K562 (cell line): ENCODE measurements around the gene ELOVL5.

Experiments
- EGR1 ChIP-seq: fragments of 450-650 bp; conservative IDR thresholded peaks from 2 replicates; pipeline ENCODE4 v1.6.1; 2017; ENCODE audit warnings: mild to moderate bottlenecking
- POLR2G ChIP-seq: fragments of 200-400 bp; formaldehyde crosslinking; IDR thresholded peaks from 2 replicates; pipeline ENCODE4 v1.6.1; 2017; ENCODE audit warnings: low read depth, mild to moderate bottlenecking, antibody characterized with exemption, low read length, moderate library complexity
- RBM25 ChIP-seq: fragments of 200-400 bp; formaldehyde crosslinking; IDR thresholded peaks from 2 replicates; pipeline ENCODE4 v1.6.1; 2018; ENCODE audit warnings: low read length, low read depth, moderate library complexity; ENCODE audit not compliant: severe bottlenecking
- SMARCC2 ChIP-seq: fragments of 450-650 bp; IDR thresholded peaks from 2 replicates; pipeline ENCODE4 v1.6.1; 2017; ENCODE audit warnings: antibody characterized with exemption, moderate library complexity, mild to moderate bottlenecking, low read depth
- TF ChIP-seq, protein P1 (sequence below), 2 experiments: fragments of 450-650 bp in 1 of 2; sonication (generic) in 1 of 2; formaldehyde crosslinking; conservative IDR thresholded peaks; 2 replicates each; pipeline versions ENCODE4 v1.4.0 to v1.8.1; 2020 to 2022; ENCODE audit warnings: mild to moderate bottlenecking in 1 of 2, missing genetic modification reagents in 1 of 2
- TF ChIP-seq, protein P2 (sequence below): sonication (generic); formaldehyde crosslinking; IDR thresholded peaks from 2 replicates; pipeline ENCODE4 v1.8.0; 2022; ENCODE audit warnings: mild to moderate bottlenecking, missing genetic modification reagents, borderline replicate concordance
- TF ChIP-seq, protein P3 (sequence below), 3 experiments: IDR thresholded peaks in 2 of 3; conservative IDR thresholded peaks in 1 of 3; 2 replicates each; pipeline ENCODE4 v1.5.1; 2011 to 2012; ENCODE audit warnings: low read length in 3 of 3, mild to moderate bottlenecking in 3 of 3, control low read depth in 2 of 3, improper control_type of control experiment in 1 of 3, inconsistent platforms in 1 of 3, low read depth in 1 of 3, mixed read lengths in 1 of 3, moderate library complexity in 1 of 3; ENCODE audit not compliant: insufficient read depth in 2 of 3

DNA sequence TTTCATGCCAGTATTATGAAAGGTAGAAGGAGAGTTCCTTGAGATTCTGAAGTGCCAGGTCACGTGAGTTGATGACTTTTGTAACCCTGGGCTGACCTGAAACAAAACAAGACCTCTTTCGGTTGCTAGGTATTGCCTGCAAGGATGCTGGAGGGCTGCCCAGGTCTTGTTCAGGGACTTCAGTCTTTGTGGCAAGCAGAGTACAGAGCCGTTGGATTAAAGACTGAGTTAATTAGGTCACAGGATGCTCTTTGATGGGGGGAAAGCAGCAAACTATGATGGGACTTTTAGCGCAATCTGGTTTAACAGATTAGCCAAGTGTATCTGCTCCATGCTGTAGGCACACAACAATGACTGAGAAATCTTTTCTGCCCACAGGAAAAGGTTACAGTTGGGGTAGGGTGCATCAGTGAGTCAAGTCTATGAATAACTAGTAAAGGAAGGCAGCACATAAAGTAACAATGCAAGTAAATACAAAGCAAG is 12.8 kb upstream of the ELOVL5 start:
- TF ChIP-seq RBM25, result no peak
- no peak for TF ChIP-seq EGR1
- TF ChIP-seq POLR2G, result no peak
- TF ChIP-seq, protein P1, sequence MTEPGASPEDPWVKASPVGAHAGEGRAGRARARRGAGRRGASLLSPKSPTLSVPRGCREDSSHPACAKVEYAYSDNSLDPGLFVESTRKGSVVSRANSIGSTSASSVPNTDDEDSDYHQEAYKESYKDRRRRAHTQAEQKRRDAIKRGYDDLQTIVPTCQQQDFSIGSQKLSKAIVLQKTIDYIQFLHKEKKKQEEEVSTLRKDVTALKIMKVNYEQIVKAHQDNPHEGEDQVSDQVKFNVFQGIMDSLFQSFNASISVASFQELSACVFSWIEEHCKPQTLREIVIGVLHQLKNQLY (CRISPR knock-in tag; conservative IDR thresholded peaks at IDR 0.05), result no peak
- TF ChIP-seq, protein P2, sequence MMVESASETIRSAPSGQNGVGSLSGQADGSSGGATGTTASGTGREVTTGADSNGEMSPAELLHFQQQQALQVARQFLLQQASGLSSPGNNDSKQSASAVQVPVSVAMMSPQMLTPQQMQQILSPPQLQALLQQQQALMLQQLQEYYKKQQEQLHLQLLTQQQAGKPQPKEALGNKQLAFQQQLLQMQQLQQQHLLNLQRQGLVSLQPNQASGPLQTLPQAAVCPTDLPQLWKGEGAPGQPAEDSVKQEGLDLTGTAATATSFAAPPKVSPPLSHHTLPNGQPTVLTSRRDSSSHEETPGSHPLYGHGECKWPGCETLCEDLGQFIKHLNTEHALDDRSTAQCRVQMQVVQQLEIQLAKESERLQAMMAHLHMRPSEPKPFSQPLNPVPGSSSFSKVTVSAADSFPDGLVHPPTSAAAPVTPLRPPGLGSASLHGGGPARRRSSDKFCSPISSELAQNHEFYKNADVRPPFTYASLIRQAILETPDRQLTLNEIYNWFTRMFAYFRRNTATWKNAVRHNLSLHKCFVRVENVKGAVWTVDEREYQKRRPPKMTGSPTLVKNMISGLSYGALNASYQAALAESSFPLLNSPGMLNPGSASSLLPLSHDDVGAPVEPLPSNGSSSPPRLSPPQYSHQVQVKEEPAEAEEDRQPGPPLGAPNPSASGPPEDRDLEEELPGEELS, result no peak
- TF ChIP-seq, protein P3, sequence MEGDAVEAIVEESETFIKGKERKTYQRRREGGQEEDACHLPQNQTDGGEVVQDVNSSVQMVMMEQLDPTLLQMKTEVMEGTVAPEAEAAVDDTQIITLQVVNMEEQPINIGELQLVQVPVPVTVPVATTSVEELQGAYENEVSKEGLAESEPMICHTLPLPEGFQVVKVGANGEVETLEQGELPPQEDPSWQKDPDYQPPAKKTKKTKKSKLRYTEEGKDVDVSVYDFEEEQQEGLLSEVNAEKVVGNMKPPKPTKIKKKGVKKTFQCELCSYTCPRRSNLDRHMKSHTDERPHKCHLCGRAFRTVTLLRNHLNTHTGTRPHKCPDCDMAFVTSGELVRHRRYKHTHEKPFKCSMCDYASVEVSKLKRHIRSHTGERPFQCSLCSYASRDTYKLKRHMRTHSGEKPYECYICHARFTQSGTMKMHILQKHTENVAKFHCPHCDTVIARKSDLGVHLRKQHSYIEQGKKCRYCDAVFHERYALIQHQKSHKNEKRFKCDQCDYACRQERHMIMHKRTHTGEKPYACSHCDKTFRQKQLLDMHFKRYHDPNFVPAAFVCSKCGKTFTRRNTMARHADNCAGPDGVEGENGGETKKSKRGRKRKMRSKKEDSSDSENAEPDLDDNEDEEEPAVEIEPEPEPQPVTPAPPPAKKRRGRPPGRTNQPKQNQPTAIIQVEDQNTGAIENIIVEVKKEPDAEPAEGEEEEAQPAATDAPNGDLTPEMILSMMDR (IDR thresholded peaks at IDR 0.05 in 2 of 3, conservative IDR thresholded peaks at IDR 0.05 in 1 of 3; ENCODE audit: insufficient read depth in 2 of 3, low read depth in 1 of 3, low read length in 3 of 3), result no peak
- TF ChIP-seq SMARCC2, result no peak
